Upper lobe of right lung (tissue), 1 donor: ENCODE data around the gene OXER1. TPM values are rescaled to one million over a fixed set of nuclear protein-coding genes. Genes with fewer than 3 reads are reported as not detected.
"Not testable (repeated sequence)": the region's sequence is repeated elsewhere in the genome, so short reads cannot be mapped to it uniquely, and the experiment has no call there.

Experiments
- ATAC-seq: fragments of 200-7000 bp; cut with Tn5 transposase; one replicate; pipeline ENCODE4 v1.9.1; 2020; ENCODE audit warnings: mild to moderate bottlenecking, moderate library complexity
- DNase-seq: peaks from one replicate; pipeline ENCODE4 v3.0.0-alpha.2; 2020
- H3K27ac ChIP-seq: fragments of 200-600 bp; one replicate; pipeline ENCODE4 v1.8.0; 2022
- H3K27me3 ChIP-seq: fragments of 200-600 bp; one replicate; pipeline ENCODE4 v1.8.0; 2022; ENCODE audit warnings: mild to moderate bottlenecking
- H3K36me3 ChIP-seq: fragments of 200-600 bp; one replicate; pipeline ENCODE4 v1.8.0; 2022
- H3K4me1 ChIP-seq: fragments of 200-600 bp; one replicate; pipeline ENCODE4 v1.8.0; 2022
- H3K4me3 ChIP-seq: fragments of 200-600 bp; one replicate; pipeline ENCODE4 v1.8.0; 2022; ENCODE audit warnings: mild to moderate bottlenecking
- H3K9me3 ChIP-seq: fragments of 200-600 bp; one replicate; pipeline ENCODE4 v1.8.0; 2022
- CTCF ChIP-seq: fragments of 200-600 bp; IDR thresholded peaks from one replicate; pipeline ENCODE4 v1.8.0; 2022; ENCODE audit warnings: antibody characterized with exemption
- intact Hi-C: fragments of 100-400 bp; cut with DNase I; formaldehyde crosslinking; loops from one replicate; pipeline ENCODE4 v1.11.0; 2022
- total RNA-seq: library from RNA; stranded (reverse); fragmentation: NEBNext Ultra II Directional; extraction: Animal tissue kit (Norgen Biotek cat#: 25700); gene quantifications from one replicate; pipeline ENCODE4 v1.2.1, GENCODE V29; 2021
- donor health status: DM: no; HTN: yes; CAD: no; lungs with severe emphysema.

Gene OXER1
- total RNA-seq, 1 donor from 2014 or later: 1.1 TPM

- Histone ChIP-seq H3K36me3 (no peaks in the 10 kb centered on the region), H3K4me1 (peaks cover 5% of the 10 kb centered on the region), H3K4me3 (no peak overlapping the region), H3K9me3 (no peaks in the 10 kb centered on the region), H3K27ac (peak overlapping the region; percentile 48), H3K27me3 (no peaks in the 10 kb centered on the region)
- ATAC-seq: peak; percentile 87
- DNase-seq: no peak
- intact Hi-C loops: no loop called here
- TF ChIP-seq CTCF: no peak
Measured at GRCh38 chr2:42741140-42741539, 22.8 kb downstream of the OXER1 start.

GRCh38 chr2:42736598-42737322 is 27.2 kb downstream of the OXER1 start:
- Histone ChIP-seq H3K4me3 (no peak overlapping the region), H3K27ac (no peak overlapping the region), H3K9me3 (peaks cover 5% of the 10 kb centered on the region), H3K27me3 (no peaks in the 10 kb centered on the region), H3K36me3 (no peaks in the 10 kb centered on the region), H3K4me1 (peaks cover 5% of the 10 kb centered on the region)
- intact Hi-C loops: no loop called here
- TF ChIP-seq CTCF: no peak
- DNase-seq (no peak), ATAC-seq (no peak)

GRCh38 chr2:42733852-42734251 is 30.1 kb downstream of the OXER1 start:
- intact Hi-C loops: no loop called here
- H3K4me1 ChIP-seq: no peaks in the 10 kb centered on the region
- peaks cover 5% of the 10 kb centered on the region for H3K9me3 ChIP-seq
- H3K36me3 ChIP-seq: no peaks in the 10 kb centered on the region
- H3K27me3 ChIP-seq: no peaks in the 10 kb centered on the region
- DNase-seq (no peak), ATAC-seq (no peak)
- no peak for TF ChIP-seq CTCF
- no peak overlapping the region for H3K27ac ChIP-seq
- H3K4me3 ChIP-seq: no peak overlapping the region

GRCh38 chr2:42731316-42731715 is 32.6 kb downstream of the OXER1 start:
- ATAC-seq, H3K36me3 ChIP-seq, H3K4me3 ChIP-seq, H3K4me1 ChIP-seq, H3K27me3 ChIP-seq, H3K9me3 ChIP-seq, DNase-seq, intact Hi-C loops, H3K27ac ChIP-seq: not testable (repeated sequence)

GRCh38 chr2:42726680-42727079 is 37.3 kb downstream of the OXER1 start:
- Histone ChIP-seq H3K4me1 (no peaks in the 10 kb centered on the region), H3K36me3 (no peaks in the 10 kb centered on the region), H3K9me3 (no peaks in the 10 kb centered on the region), H3K27ac (no peak overlapping the region), H3K27me3 (no peaks in the 10 kb centered on the region), H3K4me3 (no peak overlapping the region)
- ATAC-seq: no peak
- TF ChIP-seq CTCF: no peak
- intact Hi-C loops: no loop called here
- DNase-seq: no peak

- no peak for DNase-seq
Measured at GRCh38 chr2:42725657-42726056, 38.3 kb downstream of the OXER1 start.

More at GRCh38 chr2:42725657-42726056, 38.3 kb downstream of the OXER1 start:
- ATAC-seq: peak; percentile 75
- intact Hi-C loops: no loop called here
- no peaks in the 10 kb centered on the region for H3K27me3 ChIP-seq
- H3K4me3 ChIP-seq: no peak overlapping the region
- TF ChIP-seq CTCF: no peak
- H3K27ac ChIP-seq: no peak overlapping the region
- H3K9me3 ChIP-seq: no peaks in the 10 kb centered on the region
- H3K36me3 ChIP-seq: no peaks in the 10 kb centered on the region
- no peaks in the 10 kb centered on the region for H3K4me1 ChIP-seq
